Activated T-cell treated with anti-CD3 and anti-CD28 coated beads, Interleukin-2, amount 50 U/mL, for 48 hours (primary cell): ENCODE measurements around the gene ARL3.
"Not testable (repeated sequence)": the region's sequence is repeated elsewhere in the genome, so short reads cannot be mapped to it uniquely, and the experiment has no call there.

Experiments used
- DNase-seq, 2 experiments: peaks; one replicate each; pipeline ENCODE4 v3.0.0-alpha.2; 2020

ARL3 gene

DNA sequence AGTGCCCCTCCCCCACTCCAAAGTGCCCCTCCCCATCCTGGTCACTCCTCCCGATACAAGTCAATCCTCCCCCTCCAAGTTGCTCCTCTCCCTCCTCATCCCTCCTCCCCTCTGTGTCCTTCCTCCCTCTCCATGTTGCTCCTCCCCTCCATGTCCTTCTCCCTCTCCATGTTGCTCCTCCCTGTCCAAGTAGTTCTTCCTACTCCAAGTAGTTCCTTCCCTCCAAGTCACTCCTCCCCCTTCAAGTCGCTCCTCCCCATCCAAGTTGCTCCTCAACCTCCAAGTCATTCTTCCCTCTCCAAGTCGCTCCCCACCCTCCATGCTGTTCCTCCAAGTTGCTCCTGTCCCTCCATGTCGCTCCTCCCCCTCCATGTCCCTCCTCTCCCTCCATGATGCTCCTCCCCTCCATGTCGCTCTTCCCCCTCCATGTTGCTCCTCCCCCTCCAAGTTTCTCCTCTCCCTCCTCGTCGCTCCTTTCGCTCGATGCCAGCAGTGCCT is 20.9 kb upstream of the ARL3 start:
- no peak for DNase-seq

DNA sequence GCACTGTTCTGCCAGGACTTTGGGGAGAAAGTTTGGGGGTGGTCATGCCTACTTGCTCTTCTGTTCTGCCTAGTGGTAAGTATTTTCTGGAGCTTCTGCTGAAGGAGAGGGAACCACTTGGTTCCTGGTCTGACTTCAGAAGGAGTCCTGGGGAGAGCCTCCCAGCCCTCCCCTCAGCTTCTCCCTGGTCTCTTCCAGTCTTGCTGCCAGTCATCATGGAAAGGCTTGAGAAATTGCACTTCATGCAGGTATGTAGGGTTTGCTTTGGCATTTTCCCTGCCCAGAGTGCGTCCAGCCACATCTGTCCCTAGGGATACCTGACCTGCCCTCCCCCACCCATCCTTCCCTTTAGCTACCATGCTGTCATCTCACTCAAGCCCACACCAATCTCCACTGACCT is 18.5 kb upstream of the ARL3 start:
- no peak for DNase-seq

DNA sequence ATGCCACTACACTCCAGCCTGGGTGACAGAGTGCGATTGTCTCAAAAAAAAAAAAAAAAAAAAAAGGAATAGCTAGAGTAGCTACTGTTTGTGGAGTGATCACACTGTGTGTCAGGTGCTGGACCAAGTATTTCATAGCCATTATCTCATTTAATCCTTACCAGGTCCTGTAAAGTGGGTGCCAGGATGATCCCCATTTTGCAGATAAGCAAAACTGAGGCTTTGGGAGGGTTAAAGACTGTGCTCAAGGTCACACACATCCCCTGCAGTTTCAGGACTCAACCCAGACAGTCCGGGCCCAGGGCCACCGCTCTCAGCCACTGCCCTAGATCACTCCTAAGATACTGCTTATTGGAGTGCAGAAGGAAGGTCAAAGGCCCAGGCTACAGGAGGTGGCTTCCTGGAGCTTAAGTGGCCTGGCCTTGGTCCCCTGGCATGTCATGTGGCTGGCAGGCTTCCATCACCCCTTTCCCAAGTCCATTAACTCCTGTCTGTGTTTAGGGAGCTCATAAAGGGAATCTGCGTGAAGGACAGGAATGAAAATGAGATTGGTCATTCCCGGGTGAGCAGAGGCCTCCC is 17.1 kb upstream of the ARL3 start:
- no peak for DNase-seq

- peak; percentile 74 to 76 for DNase-seq
Observed at GRCh38 chr10:102729029-102730026, 15.1 kb upstream of the ARL3 start.

DNA sequence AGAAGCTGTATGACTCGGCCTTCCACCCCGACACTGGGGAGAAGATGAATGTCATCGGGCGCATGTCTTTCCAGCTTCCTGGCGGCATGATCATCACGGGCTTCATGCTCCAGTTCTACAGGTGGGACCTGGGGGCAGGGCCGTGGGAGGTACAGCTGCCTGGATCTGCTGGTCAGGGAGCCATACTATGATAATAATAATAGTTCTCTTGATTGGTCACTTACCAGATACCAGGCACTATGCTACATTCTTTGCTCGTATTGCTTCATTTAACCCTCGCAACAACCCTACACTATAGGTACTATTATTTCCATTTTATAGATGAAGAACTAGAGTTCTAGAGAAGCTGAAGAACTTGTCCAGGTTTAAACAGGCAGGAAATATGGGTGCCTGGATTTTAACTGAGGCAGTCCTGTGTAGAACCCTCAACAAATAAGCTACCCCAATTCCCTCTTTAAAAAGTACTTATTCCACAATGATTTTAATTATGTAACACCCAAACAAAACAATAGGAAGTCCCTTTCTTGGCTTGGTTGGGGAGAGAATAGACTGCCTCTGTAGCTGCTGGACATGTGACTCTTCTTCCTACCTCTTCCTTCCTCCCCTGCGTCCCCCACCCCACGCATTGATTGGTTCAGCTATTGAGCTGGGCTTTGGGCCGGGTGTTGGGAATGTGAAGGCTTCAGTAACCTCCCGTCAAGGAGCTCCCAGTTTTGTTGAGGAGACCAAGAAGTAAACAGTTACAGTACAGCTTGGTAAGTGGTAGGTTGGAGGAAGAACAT is 13.0 kb upstream of the ARL3 start:
- no peak for DNase-seq

DNA sequence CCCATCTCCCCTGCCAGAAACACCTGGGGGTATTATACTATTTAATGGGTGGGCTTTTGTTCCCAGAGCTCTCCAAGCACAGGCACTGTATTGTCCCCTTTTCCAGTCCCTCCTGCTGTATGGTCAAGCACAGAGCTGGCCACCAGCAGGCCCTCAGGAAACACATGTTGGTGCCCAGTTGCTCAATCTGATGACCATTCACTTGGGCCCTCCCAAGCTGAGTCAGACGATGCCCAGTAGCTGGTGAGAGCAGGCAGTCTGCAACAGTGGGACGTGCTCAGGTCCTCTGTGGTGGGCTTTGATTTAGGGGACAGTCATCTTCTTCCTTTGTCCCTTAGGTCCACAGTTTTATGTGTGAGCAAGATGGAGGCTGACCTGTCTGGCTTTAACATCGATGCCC is 12.1 kb upstream of the ARL3 start:
- no peak for DNase-seq

GRCh38 chr10:102723989-102724388 is 9.8 kb upstream of the ARL3 start:
- no peak for DNase-seq

DNA sequence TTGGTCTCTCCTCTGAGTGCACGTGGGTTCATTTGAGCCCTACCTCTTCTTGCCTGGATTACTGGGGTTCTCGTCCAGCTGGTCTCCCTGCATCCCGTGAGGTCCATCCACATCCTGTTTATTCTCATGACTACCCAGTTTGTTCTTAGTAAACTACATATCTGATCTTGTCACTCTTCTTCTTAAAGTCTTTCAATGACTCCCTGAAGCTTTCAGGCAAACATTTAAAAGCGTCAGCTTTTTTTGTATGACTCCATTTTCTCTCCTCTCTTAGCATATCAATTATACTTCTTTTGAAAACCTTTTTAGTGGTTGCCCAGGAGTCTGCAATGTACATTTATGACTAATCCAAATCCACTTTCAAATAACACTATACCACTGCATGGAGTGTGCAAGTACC is 7.8 kb upstream of the ARL3 start:
- DNase-seq: no peak

DNA sequence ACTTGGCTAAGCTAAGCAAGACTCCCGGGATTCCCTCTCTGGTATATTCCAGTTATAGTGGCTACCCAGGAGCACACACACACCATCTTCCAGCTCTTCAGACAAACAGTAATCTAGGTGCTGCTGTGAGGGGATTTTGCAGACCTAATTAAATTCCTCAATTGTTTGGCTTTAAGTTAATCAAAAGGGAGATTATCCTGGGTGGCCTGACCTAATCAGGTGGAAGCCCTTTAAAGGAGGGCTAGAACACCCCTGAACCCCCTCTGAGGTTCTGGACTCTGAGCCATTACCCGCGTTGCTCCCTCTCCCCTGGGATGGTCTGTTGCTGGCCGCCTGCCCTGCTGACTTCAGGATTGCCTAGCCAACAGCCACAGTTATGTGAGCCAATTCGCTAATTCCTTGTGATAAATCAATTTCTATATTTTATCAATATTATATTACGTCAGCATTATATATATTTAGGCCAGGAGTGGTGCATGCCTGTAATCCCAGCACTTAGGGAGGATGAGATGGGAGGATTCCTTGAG is 6.6 kb upstream of the ARL3 start:
- DNase-seq: no peak

- no peak for DNase-seq
Observed at GRCh38 chr10:102720337-102720736, 6.1 kb upstream of the ARL3 start.

- no peak for DNase-seq
Observed at GRCh38 chr10:102718220-102718619, 4.0 kb upstream of the ARL3 start.

DNA sequence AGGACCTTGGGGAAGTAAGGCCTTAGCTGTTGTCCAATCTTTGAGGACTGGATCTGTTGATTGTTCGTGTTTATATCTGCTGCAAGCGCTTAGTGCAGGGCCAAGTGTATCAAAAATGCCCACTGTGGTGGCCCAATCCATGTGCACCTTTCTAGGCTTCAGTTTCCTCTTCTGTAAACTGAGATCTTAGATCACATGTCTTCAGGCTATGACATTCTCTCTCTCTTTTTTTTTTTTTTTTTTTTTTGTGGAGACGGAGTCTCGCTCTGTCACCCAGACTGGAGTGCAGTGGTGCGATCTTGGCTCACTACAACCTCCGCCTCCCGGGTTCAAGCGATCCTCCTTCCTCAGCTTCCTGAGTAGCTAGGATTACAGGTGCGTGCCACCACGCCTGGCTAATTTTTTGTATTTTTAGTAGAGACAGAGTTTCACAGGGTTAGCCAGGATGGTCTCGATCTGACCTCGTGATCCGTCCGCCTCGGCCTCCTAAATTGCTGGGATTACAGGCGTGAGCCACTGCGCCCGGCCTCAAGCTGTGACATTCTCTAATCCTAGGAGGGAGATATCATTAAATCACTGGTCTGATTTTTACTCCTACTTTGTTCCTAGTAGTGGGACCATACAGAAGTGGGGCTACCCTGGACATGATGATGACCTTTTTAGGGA is 2.8 kb upstream of the ARL3 start:
- DNase-seq: not testable (repeated sequence)

DNA sequence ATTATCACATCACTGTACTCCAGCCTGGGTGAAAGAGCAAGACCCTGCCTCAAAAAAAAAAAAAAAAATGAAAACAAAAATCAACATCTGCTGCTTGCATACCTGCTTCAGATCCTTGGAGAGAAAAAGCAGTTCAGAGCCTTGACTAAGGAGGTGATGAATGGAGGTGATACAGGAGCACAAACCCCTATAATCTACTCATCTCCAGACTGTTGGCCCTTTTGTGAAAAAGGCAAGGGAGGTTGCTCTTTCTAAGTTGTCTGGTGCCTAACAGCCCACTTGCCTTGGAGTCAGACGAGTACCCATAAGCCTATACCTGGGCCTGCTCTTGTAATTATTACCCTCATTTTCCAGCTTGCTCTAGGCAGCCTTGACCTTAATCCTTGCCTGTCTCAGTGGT is 1.7 kb upstream of the ARL3 start:
- DNase-seq: no peak

GRCh38 chr10:102714621-102715455 is 641 bp upstream of the ARL3 start, which contains the start of gene SFXN2:
SFXN2 (plus strand) TSS chr10:102714636; CDS start chr10:102726637, 12,001 bp downstream.
- no peak for DNase-seq

DNA sequence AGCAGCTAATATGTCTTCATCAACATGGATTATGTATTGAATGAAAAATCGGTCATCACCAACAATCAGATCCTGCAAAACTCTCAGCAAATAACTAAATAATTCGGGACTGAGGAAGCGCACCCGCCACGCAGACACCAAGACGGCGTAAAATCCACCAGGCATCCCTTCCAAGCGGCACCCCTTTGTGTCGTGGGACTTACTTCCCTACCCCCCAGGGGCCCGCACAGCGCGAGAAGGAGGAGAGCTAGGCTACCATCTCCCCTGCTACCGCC is 721 bp downstream of the ARL3 start:
- no peak for DNase-seq

DNA sequence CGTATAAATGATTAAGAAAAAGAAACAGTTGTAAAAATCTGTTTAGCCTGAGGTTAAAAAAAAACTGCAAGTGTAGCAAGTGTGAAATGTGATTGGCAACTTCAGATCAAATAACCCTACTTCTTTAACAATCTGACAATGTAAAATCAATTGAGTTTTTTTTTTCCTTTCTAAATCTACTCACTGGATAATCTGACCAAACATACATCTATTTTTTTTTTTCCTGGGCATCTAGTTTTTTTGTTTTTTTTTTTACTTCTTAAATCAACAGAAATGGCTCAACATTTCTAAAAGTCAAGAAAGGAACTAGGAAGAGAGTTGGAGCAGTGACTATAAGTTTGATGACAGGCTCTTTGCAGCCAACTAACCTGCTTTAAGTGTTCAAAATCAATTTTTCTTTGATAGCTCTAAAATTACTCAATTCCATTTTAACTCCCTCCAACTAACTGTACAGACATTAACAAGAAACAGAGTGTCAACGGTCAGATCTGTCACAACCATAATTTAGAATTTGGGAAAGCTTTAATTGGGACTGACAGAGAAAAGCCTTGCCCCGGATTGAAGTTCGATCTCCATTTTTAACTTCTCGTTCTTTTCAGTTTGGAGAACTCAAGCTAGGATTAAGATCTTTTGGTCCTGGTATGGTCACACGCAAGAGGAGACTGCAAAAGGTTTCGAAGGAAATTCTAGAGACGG is 1.2 kb downstream of the ARL3 start:
- no peak for DNase-seq

DNA sequence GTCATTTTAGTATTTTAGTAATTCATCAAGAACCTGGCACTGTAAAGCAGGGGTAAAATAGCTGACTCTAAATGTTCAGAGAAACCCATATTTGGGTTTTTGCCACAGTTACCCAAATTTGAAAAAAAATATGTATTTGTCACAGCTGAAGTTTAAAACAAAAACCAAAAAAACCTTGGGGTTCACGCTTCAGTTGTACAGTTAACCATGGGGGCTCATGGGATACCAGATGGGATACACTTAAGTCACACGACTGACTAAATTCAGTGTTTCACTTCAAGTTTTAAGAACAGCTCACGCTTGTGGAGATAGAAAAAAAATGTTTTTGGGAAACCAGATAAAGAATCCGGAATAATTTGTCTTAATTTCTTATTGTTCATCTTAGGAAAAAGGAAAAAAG is 2.1 kb downstream of the ARL3 start:
- no peak for DNase-seq

- DNase-seq: no peak
Observed at GRCh38 chr10:102710609-102711008, 3.6 kb downstream of the ARL3 start.

GRCh38 chr10:102705531-102705930 is 8.7 kb downstream of the ARL3 start:
- no peak for DNase-seq

DNA sequence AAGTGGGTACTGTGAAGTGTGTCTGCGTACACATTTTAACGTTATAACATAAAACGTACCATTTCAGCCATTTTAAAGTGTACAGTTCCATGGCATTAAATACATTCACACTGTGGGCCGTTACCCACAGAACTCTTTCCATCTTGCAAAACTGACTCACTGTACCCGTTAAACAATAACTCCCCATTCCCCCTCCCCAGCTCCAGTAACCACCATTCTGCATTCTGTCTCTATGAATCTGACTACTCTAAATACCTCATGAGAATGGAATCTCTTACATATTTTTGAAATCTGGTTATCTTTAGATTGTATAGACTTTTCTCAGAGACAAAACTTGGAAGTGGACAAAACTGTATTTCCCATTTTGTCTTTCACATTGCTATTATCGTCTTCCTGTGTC is 9.3 kb downstream of the ARL3 start:
- no peak for DNase-seq

DNA sequence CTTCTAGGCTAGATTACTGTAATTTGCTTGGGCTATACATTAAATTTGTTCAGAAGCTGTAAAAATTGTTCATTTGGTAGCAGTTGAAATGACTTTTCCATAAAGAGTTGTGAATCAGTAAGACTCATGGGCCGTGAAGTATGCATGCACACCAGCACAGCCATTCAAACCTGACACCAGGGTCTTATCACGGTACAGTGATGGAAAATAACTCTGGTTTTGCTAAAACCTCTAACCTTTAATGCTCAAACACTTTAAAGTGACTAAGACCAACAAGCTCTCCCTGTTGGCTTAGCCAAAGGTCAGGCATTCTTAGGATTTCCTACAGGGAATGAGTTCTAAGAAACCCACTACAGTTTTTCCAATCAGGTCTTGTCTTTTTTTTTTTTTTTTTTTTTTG is 11.5 kb downstream of the ARL3 start:
- DNase-seq: no peak
